Suppressor macrophage treated with lipopolysaccharide for 1 hour (primary cell): ENCODE data around the gene TMEM163.
"Not testable (repeated sequence)": the region's sequence is repeated elsewhere in the genome, so short reads cannot be mapped to it uniquely, and the experiment has no call there.

Experiments
- DNase-seq, 3 donors: peaks; one replicate each; pipeline ENCODE4 v3.0.0-alpha.2; 2020 to 2022

Gene TMEM163

DNA sequence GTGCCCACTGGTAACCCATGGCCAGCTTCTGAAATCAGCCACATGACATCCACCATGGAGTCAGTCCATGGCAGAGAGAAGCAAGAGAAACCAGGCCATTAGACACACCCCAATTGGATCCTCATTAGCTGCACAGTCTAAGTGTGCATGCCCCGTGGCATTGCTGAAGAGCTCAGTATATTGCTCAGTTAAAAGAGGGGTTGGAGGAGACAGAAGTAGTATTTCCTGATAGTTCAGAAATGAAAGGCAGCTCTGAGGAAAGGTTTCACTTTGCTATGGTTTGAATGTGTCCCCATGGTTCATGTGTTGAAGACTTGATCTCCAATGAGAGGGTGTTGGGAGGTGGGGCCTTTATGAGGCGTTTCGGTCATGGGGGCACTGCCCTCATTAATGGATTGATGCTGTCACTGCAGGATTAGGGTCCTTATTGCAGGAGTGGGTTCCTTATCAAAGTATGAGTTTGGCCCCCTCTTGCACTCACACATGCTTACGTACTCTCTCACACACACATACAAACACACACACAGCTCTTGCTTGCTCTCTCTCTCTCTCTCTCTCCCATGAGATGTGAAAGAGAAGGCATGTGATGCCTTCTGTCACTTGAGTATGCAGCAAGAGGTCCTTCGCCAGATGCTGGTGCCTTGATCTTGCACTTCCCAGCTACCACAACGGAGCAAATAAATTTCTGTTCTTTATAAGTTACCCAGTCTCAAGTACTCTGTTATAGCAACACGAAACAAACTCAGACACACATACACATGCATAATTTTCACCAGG lies 58.0 kb downstream of the TMEM163 start:
- DNase-seq, result no peak

DNA sequence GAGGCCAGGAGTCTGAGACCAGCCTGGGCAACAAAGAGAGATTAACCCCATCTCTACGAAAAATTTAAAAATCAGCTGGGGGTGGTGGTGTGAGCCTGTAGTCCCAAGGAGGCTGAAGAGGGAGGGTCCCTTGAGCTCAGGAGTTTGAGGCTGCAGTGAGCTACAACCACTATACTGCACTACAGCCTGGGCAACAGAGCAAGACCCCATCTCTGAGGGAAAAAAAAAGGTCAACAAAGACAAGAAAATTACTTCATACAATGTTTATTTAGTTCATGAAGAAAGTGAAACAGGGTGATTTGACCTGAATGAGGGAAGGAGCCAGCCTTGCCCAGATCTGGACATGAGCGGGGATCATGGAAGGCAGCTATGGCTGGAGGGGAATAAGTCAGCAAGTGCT lies 59.1 kb downstream of the TMEM163 start:
- no peak for DNase-seq

DNA sequence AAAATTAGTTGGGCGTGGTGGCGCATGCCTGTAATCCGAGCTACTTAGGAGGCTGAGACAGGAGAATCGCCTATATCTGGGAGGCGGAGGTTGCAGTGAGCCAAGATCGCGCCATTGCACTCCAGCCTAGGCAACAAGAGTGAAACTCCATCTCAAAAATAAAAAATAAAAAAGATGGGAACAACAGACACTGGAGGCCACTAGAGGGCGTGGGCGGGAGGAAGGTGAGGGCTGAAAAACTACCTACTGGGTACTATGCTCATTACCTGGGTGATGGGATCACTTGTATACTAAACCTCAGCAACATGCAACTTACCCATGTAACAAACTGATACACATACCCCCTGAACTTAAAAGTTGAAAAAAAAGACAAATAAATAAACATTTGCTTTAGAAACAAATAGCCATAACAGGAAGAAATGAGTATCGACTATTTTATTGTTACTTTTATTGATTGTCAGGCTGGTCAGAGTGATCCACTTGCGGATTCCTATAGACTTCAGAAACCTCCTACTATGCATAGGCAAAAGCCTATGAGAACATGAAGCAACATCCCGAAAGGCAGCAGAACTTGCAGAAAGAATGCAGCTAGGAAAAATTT lies 61.0 kb downstream of the TMEM163 start:
- peak; percentile 34 to 58 (median 37) for DNase-seq

DNA sequence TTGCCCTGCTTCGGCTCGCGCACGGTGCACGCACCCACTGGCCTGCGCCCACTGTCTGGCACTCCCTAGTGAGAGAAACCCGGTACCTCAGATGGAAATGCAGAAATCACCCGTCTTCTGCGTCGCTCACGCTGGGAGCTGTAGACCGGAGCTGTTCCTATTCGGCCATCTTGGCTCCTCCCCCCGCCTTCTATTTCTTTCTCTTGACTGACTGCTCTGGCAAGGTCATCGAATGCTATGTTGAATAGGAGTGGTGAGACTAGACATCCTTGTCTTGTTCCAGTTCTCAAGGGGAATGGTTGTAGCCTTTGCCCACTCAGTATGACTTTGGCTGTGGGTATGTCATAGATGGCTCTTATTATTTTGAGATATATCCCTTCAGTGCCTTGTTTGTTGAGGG lies 62.4 kb downstream of the TMEM163 start:
- not testable (repeated sequence) for DNase-seq

DNA sequence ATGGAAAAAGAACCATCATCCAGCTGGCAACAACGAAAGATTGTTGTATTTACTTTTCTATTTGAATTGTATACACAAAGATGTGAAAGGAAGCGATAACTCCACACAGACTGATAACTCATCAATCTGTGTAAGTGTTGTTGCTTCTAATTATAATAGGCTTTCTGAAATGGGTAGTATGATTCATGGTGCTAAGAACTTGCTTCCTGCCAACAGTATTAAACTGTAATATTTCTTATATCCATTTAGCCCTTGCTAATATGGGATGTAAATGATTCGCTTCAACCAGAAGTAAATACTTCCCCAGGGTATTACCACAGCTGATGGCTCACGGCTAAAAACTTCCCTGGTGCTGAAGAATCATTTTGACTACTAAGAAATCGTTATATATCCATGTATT lies 70.2 kb downstream of the TMEM163 start:
- no peak for DNase-seq

DNA sequence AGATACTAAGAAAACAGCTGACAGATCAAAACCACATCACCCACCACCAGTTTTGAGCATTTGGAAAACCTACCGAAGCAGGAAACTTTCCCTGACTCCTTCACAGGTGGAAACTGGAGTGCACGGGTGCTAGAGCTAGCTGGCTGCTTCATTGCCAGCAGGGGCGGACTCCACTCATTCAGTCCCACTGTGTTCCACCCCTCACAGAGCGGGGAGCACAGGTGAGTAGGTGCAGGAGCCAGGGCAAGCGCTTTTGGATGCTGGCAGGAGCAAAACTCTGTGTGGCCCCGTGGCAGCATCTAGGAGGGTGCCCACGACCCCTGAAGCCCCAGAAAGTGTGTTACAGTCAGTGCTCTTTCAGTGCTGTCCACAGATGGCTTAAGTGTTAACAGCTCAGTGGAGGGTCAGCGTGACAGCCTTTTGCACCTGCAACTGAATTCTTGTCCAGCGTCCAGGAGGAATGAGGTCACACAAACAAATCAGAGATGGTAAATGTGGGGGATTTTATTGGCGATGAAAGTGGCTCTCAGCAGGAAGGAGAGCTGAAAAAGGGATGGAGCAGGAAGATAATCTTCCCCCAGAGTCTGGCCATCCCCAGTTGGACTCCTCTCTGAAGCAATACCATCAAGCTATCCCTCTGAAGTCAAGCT lies 71.1 kb downstream of the TMEM163 start:
- DNase-seq, result no peak

DNA sequence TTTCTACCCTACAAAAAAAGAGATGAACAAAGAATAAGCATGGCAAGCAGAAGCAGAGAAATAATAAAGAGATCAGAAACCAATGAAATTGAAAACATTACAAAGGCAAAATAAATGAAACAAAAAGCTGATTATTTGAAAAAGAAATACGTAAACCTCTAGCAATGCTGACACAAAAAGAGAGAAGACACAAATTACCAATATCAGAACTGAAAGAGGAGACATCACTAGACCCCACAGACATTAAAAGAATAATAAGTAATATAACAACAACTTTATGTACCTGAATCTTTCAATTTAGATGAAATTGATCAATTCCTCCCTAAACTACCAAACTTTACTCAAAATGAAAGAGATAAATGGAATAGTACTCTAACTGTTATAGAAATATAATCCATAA lies 75.9 kb downstream of the TMEM163 start:
- DNase-seq, result no peak

DNA sequence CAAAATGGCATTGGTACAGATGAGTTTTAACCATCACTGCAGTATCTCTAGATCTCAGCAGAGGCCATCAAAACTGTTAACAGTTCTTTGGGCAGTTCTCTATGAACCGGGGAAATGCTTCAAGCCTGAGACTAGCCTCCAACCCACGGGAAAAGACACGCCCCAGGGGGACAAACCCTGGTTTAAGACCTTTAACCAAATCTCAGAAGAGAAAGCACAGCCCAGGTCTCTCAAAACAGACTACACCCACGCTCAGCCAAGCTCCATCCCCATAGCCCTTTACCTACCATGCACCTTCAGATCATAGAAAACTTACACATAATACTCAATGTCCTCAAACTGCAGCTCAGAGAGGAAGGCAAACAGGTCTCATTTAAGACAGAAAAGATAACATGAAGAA lies 78.3 kb downstream of the TMEM163 start:
- no peak for DNase-seq

DNA sequence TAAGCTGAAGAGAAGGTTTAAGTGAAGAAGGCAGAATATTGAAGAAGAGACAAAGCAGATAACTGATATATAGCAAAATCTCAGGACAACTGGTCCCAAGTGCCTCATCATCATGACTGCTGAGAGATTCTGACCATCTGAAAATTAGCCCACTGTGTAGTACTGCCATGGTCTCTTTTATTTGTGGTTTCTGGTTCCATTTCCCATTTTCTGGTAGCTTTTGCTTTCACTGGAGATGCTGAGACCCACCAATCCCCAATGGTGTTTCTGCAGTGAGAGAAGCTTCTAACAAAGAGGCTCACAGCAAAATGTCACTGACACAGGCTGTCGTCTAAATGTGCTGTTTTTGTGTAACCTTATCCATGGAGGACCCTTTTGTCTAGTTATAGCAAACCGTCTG lies 79.5 kb downstream of the TMEM163 start:
- DNase-seq, result no peak

DNA sequence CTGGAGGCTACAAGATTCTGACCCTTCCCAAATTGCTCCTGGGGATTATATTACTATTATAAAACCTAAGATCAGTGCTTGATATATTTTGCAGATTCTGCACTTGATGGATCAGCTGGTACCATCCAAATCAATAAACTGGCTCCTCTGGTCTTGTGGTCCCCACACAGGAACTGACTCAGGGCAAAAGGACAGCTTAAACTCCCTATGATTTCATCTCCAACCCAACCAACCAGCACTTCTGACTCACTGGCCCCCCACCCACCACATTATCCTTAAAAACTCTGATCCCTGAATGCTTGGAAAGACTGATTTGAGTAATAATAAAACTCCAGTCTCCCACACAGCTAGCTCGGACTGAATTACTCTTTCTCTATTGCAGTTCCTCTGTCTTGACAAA lies 82.1 kb downstream of the TMEM163 start:
- DNase-seq, result peak in 2 of 3 donors; percentile 6 to 8

DNA sequence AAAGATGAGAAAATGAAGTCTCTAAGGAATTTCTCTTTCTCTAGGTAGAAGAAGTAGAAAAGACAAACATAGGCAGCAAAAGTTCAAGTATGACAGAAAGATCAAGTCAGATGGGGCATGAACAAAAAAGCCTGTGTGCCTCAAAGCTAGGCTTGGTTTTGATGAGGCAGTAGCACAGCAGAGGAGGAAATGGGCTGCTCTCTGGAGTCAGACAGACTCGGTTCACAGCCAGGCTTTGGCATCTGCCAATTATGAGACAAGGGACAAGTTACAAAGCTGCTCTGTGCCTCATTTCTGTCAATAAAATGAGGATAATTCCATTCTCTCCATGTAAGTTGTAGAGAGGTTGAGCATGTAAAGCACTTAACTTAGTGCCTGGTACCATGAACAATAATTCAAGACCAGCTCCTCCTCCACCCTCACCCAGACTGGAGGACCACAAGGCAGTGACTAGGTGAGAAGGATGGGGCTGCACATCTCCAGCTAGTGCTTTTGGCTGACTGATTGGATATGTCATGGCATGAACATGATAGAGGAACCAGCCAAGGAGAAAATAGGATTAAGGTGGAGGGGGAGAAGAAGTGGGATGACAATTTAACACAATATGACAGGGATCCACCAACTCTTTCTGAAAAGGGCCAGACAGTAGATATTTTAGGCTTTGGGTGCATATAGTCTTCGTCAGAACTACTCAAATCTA lies 84.6 kb downstream of the TMEM163 start:
- no peak for DNase-seq

DNA sequence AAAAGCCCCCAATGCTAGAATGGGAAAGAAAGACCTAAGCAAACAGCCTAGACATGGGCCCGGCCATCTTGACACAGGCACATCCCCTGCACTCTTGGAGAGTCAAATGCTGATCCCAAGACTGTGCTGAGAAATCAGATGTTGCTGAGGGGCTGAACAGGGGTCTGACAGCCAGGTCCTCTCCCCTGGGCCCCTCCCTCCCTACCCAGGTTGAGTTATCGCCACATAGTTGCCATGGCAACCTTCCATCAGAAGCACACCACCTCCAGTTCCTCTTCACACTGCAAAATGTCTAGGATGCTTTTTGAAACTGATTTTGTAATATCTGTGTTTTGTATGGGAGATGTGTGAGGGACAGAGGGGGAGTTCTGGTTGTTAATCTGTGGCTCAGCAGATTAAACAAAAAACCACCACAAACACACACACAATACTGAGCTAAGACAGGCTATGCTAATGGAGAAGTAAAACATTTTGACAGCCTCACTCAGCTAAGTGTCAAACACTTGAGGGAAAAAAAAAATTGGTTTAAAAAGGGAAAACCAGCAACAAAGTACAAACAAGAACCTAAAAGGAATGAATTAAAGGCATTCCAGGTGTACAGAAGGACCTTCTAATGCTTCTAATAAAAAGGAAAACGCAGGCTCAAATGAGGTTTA lies 88.2 kb downstream of the TMEM163 start:
- no peak for DNase-seq

DNA sequence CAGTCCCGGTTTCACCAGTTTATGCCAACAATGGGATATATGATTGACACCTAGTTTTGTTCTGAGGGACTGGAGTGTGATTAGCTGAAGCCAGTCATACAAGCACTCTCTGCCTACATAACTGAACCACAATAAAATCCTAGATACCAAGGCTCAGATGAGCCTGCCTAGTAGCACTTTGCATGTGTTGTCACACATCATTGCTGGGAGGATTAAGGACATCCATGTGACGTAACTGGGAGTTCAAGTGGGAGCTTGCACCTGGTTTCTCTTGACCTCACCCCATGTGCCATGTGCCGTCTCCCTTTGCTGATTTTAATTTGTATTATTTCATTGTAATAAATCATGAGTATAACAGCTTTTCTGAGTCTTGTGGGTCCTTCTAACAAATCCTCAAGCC lies 90.3 kb downstream of the TMEM163 start:
- no peak for DNase-seq

DNA sequence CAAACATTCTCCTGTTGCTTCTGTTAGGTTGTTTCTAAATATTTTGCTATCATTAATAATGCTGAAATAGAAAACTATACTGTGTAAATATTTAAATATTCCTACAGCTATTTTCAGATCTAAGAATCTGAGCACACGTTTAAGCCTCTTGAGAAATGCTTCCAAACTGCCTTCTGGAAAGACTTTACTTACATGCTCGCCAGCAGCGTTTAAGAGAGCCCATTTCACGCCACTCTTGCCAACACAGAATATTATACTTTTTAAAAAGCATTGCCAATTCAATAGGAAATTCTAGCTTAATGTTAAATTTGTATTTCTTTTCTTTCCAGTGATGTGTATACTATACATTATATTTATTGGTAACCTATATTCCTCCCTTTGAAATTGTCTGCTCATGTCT lies 92.0 kb downstream of the TMEM163 start:
- DNase-seq, result no peak

DNA sequence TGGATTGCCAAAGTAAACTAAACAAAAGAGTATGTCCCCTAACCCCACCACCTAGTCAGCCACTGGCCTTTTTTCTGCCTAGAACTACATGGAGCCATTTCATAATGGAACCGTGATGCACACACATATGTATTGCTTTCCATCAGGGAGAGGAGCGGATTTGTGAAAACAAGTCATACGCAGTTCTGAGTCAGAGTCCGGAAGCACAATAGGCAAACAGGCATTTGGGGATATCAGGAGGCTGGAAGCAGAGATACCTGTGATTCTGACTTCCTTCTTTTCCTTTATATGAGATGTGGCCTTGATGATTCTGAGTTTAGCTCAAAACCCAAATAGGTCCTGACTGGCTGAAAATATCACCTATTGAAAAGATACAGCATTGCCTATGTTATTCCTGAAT lies 93.5 kb downstream of the TMEM163 start:
- DNase-seq, result no peak

DNA sequence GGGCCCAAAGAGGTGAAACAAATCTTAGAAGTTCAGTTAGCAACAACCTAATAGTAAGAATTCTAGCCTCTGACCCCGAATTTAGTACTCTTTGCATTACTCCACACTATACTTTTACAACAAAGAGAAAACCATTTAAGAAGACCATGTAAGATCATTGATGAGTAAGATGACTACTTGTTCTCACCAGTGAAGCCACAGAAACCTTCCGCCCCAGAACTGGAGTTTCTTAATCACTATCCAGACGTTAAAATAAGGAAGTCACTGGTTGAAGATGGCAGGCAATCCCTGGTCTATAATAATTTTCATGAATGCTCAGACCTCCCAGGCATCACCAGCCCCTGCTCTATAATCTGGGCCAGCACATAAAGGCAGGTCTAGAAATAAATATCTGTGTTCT lies 95.0 kb downstream of the TMEM163 start:
- peak; percentile 59 to 71 (median 65) for DNase-seq

DNA sequence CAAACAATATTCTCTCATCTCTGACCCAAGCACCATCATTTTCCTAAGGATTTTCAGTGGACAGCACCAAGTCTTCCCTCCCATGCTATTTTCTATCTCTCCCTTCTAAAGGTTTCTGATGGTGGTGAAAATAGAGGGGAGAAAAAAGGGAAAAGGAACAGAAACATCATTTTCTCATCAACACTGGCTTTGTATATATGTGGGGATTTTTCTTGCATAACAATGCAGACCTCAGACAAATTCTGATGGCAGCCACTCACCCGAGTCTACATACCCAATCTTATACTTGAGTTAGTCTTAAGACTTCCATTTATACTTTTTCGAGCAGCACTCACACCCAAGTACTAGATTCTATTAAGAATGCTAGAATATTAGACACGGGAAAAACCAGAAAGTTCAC lies 95.8 kb downstream of the TMEM163 start:
- DNase-seq, result peak in 1 of 3 donors; percentile 4

DNA sequence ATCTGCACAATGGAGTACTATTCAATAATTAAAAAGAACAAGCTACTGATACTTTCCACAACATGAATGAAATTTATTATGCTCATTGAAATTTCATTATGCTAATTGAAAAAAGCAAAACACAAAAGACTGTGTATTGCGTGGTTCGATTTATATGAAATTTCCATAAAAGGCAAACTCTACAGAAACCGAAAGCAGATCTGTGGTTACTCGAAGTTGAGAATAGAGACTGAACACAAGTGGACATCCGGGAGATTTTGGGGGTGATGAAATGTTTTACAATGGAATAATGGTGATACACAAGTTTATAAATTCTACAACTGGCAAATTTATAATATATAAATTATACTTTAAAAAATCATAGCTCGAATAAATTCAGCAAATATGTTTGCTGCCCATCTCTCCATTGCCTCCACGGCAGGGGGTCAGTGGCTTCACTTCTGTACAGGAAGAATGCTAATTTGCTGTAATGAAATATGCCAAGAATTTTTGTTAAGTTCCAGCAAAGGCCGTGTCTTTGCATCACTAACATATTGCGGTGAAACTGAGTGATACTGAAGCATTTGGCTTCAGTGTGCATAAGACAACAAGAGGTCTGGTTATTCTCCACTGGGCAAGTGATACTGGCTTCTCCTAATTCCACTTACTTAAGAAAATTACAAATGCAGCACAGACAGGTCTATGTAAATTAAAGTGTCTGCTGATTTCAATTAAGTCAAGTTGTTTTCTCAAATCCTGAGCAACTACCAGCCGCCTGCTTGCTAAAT lies 96.7 kb downstream of the TMEM163 start:
- DNase-seq, result peak in 2 of 3 donors; percentile 3 to 38

DNA sequence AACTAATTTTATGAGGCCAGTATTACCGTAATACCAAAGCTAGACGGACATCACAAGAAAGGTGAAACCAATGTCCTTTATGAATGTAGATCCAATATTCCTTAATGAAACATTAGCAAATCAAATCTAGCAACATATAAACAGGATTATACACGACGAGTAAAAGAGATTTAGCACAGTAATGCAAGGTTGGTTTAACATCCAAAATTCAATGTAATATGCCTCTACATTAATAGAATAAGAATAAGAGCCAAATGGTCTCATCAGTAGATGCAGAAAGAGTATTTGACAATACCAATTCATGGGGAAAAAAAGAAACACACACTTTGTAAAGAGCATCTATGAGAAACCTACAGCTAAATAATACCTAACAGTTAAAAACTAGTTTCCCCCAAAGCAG lies 99.5 kb downstream of the TMEM163 start:
- DNase-seq, result no peak

DNA sequence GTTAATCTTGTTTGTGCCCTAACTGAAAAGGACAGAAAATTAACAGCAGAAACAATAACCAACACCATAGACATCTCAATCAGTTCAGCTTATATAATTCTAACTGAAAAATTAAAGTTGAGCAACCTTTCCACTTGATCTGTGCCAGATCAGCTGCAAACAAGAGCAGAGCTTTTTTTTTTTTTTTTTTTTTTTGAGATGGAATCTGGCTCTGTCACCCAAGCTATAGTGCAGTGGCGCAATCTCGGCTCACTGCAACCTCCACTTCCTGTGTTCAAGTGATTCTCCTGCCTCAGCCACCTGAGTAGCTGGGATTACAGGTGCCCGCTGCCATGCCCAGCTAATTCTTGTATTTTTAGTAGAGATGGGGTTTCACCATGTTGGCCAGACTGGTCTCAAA lies 103.3 kb downstream of the TMEM163 start:
- not testable (repeated sequence) for DNase-seq

DNA sequence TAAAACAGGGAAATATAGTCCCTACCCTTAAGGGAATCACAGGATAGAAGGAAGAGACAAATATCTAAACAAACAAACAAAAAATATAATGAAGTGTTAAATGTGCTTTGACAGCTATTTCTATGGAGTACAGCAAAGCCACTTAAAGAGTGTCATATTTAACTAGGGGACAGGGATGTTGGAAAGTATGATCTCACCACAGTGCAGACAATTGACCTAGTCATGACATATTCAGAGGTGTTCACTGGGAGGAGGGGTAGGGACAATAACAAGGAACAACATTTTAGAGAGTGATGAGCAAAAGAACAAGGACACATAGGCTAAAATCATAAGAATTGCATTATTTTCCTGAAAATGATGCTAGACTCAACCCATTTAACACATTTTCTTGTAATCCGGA lies 107.5 kb downstream of the TMEM163 start:
- no peak for DNase-seq

DNA sequence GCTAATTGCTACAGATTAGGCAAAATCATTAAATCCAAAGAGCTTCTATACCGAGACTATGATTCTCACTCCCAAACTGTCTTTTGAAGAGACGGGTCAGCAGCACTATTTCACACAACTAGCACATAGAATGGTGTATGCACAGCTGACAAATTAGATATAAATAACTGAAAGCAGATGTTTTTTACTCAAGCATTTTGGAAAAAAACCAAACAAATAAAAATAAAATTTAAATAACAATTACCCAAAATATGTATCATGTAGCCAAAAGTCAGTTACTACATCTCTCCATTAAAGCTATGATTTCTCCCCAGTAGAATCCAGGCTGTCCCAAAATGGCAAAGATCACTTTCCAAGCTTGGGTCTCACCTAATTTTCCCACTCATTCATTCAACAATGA lies 107.9 kb downstream of the TMEM163 start:
- no peak for DNase-seq
